HL-60/S4 (cell line): ENCODE results near the gene GSK3B.

Source experiments
- in situ Hi-C: fragments of 300-500 bp; cut with MboI; formaldehyde crosslinking; loops from 2 replicates; pipeline ENCODE4 v1.14.3; 2022; ENCODE audit warnings: low sequenced_read_pairs

The GSK3B gene

DNA sequence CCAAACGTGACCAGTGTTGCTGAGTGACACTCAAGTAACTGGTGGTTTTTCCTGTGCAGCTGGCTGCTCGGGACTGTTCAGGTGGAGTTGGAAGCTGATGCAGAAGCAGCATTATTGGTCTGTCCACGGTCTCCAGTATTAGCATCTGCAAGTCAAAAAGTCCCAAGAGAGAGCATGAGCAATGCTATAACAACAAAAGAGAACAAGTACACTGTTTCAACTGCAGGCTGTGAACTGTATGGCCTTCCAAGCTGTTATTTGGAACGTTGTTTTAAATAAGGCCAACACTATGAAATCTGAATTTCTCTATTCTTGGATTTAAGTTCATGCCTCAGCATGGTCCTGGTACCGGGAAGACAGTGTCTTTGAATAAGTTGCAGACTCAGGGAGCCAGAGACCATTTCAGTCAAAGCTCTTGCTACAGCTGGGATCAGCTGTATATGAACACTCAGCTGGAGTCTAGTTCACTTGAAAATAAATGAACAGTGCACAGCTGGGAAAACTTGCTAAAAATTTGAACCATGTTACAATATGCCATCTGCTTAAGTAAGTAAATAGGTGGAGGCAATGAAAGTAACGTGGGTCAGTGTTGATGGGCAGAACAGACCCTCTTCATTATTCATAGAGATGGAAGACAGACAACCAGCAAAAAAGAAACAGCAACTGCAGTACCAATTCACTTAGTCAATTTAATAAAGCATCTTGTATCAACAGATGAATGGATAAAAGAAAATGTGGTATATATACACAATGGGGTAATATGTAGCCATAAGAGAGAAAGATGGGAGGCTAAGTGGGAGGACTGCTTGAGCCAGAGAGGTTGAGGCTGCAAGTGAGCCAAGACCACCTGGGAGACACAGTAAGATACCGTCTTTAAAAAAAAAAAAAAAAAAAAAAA, 267.3 kb downstream of the GSK3B start:
- in situ Hi-C loops: no loop called here

DNA sequence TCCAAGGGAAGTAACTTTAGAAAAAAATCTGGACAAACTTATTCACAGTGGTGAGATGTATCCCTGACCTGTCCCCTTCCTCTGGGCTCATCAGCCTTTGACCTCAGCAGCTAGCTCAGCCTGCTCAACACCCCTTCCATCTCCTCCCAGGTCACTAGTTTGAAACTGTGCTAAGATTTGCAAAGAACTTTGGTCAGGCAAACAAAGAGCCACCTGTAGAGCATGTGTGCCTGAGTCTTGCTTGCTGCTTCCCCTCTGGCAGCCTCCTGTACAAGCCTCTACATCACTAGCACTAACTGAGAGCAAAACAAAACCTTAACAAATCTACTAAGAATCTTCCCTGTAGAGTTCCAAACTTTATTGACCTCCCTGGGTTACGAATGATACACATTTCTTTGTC, 268.4 kb downstream of the GSK3B start:
- in situ Hi-C loops: no loop called here

DNA sequence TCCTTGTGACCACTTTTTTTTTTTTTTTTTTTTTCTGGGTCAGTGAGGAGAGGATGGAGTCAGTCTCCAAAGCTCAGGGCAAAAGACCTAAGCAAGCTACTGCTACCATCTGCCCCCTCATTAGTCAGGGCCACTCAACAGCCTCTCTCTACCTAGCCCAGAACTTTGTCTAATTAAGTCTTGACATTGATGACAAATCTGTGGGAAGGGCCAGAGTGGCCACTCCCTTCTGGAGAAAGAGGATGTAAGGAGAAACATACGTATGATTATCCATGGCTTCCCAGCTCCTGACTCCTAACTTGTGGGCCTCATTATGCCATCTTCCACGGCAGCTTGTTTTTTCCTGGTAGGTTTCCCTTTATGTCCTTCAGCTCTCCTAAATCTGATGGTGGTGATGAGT, 274.4 kb downstream of the GSK3B start:
- in situ Hi-C loops: no loop called here

DNA sequence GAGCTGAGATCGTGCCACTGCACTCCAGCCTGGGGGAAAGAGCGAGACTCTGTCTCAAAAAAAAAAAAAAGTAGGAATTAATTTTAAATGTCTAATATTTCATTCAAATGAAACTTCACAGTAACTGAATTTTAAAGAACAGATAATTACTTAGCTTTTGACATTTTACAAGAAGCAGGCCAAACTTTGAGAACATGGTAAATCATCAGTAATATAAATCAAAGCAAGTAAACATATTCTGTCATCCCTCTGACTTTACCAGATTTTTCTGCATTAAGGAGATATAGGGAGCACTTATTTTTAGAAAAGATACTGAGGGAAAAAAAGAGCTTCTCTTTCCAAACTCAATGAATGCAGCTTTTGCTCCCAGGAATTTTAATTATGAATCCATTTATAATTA, 275.3 kb downstream of the GSK3B start:
- in situ Hi-C loops: no loop called here

DNA sequence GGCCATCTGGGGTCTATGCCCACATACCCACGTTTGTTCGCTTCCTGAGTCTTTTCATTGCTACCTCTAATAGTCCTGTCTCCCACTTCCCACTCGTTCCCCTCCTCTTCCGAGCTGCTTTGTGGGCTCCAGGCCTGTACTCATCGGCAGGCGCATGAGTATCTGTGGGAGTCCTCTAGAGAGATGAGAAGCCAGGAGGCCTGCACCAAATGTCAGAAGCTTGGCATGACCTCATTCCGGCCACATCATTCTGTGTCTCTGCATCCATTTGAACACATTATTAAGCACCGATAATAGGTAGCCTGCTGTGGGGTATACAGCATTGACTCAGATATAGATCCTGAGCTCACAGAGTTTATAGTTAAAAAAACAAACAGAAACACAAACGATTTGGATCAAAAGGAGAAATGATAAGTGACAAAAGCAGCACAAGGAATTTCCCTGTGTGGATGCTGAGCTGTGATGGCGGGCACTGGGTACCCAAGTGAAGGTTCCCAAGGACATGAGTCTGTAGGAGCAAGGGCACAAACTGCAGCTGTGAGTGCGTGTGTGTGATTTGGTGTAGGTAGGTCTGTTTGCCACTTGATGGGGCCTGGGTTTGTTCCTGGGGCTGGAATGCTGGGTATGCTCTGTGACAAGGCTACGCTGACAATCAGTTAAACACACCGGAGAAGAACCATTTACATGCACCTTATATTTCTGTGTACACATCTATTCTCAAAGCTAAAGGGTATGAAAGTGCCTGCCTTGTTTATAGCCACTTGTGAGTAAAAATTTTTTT, 276.5 kb downstream of the GSK3B start:
- in situ Hi-C loops: no loop called here

DNA sequence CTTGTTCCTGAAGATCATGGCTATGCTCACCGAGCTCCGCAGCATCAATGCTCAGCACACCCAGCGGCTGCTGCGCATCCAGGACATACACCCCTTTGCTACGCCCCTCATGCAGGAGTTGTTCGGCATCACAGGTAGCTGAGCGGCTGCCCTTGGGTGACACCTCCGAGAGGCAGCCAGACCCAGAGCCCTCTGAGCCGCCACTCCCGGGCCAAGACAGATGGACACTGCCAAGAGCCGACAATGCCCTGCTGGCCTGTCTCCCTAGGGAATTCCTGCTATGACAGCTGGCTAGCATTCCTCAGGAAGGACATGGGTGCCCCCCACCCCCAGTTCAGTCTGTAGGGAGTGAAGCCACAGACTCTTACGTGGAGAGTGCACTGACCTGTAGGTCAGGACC, 277.2 kb downstream of the GSK3B start:
- in situ Hi-C loops: no loop called here

DNA sequence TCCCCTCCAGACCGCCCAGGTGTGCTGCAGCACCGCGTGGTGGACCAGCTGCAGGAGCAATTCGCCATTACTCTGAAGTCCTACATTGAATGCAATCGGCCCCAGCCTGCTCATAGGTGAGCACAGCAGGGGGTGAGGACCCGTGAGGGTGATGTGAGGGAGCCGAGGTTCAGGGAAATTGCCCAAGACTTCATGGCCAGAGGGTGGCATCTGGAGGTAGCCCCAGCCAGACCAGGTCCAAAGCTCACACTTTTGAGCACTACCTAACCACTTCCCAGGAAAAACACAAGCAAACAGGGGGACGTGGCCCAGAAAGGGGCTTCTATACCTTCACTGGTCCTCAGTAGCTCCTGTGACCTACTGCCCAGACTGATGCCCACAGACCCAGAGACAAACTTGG, 278.5 kb downstream of the GSK3B start:
- in situ Hi-C loops: no loop called here

DNA sequence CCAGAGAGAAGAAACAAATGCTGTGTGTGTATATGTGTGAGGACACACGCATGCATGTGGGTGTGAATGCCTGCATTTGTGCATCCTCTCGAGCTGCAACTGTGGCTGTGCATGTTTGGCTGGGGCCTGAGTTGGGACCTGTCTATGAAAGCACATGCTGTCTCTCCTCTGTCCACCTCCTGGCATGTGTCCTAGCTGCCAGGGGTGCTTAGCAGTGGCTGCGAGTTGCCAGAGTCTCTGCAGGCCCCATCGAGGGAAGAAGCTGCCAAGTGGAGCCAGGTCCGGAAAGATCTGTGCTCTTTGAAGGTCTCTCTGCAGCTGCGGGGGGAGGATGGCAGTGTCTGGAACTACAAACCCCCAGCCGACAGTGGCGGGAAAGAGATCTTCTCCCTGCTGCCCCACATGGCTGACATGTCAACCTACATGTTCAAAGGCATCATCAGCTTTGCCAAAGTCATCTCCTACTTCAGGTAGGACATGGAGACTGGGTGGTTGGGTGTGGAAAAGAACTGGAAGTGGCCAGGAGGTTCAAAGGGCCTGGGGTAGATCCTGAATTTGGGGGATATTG, 281.7 kb downstream of the GSK3B start:
- in situ Hi-C loops: no loop called here

DNA sequence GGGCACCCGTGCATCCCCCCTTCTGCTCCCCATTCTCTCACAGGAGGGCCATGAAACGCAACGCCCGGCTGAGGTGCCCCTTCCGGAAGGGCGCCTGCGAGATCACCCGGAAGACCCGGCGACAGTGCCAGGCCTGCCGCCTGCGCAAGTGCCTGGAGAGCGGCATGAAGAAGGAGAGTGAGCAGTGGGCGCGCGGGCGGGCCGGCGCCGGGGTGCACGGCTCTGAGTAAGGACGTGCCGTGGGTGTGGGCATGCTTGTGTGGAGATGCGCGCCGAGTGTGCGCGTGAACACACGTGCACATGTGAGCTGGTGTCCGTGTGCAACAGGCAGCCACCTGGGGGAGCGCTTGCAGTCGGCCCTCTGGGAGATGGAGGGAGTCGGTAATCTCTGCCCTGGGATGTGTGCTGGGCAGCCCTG, 284.2 kb downstream of the GSK3B start:
- in situ Hi-C loops: no loop called here

DNA sequence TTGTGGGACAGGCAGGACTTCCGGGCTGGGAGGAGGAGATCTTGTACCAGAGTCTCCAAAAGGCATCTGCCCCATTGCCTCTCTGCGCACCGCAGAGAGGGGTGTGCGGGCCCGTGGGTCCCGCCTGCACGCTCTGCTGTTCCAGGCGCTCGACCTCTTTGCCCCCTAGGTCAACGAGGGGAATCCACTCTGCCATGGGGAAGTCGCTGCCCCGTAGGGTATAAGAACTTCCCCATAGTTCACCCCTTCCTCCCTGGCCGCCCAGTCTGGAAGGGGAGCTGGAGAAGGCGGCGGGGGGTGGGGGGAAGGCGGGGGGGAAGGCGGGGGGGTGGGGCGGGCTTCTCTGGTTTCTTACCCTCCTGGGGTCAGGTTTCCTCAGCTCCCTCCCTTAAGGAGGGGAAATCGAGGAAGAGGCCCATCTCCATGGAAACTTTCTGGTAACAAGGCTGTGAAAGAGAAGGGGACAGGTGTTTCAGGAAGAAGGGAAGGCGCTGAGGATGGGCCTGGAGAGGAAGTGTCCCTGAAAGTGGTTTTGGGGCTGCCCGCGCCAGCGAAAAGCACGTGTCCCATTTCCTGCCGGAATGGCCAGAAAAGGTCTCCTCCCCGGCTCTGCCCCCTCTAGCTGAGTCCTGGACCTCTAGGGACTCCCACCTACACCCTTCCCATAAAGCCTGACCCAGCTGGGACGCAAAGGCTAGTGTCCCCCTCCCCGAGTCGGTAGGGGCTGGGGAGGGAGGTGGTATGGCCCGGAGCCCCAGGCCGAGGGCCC, 284.8 kb downstream of the GSK3B start:
- in situ Hi-C loops: no loop called here

DNA sequence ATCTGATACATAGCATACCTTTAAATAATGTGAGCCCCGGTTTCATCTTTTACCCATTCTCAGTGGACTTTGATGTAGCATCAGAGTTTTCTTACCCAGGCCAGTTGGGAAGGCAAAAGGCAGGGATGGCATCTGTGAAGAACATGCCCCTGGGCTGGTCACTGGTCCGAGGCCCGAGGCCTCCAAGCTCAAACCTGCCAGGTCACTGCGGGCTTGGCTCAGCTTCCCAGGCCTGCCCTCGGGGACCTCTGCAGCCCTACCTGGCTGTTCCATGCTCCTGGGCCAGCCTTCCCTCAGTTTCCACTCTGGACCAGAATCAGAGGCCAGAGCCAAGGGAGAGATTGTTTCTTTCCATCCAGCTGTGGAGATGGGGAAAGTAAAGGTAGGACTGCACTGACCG, 285.4 kb downstream of the GSK3B start:
- in situ Hi-C loops: no loop called here

DNA sequence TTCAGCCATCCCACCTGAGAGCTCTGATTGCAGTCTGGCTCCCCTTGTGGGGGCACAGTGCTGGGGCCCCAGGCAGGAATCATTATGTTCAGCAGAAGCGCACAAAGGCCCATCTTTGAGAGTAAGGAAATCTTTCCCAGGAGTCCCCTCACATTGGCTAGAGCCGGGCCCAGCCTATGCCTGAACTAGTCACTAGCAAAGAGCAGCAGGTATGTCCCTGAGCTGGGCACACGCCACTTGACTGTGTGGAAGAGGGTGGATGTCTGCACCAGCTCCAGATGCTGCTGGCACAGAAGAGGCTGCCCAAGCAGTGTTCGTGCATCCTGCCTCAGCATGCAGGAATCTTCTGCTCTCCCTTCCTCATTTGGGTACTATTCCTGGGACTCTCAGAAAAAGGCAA, 286.0 kb downstream of the GSK3B start:
- in situ Hi-C loops: no loop called here

DNA sequence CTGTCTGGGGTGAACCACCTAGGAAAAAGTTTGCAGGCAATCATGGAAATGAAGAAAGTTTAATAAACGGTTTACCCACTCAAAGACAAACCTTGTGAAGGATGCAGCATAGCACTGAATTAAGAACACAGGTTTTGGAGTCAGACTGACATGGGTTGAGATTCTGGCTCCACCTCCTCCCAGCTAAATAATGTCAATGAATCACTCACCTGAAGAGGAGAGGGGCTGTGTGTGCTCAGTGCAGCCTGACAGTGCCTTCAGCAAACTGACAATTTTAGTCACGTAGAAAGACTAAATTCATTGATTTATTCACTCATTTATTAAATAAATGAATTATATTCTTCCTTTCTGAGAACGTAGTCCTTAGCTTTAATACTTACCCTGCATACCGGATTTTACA, 293.4 kb downstream of the GSK3B start:
- in situ Hi-C loops: no loop called here

DNA sequence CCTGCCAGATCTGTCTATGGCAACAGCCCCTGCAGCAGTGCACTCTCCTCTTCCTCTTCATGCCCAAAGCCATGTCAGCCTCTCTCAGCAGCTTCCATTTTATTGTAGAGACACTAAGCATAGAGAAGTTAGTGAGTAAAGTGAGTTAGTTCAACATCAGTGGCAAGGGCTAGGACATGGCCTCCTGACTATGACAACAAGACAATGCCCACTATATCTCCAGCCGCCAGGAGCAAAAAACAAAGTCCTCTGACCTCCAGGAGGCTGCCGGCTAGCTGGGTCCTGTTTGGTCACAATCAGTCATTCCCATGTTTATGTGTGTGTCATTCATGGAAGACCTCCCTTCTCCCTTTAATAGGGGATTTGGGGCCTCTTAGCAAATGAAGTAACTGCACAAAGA, 297.5 kb downstream of the GSK3B start:
- in situ Hi-C loops: no loop called here

DNA sequence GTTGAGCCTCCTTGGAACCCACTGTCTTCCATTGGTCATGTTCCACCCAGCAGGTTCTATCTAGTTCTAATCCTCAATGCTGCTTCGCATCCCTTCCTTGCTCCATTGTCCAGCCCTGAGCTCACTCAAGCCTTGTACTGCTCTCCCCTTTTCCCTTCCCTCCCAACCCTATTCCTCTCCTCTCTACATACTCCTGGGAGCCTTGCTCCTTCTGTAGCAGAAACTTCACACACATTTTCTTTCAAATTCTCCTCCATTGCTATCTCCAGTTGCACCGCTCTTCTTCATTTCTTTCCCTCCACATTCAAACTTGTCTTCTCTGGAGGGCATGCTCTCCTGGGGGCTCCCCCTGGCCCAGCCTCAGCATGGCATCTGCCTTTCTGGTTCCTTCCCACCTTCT, 297.9 kb downstream of the GSK3B start:
- in situ Hi-C loops: no loop called here

DNA sequence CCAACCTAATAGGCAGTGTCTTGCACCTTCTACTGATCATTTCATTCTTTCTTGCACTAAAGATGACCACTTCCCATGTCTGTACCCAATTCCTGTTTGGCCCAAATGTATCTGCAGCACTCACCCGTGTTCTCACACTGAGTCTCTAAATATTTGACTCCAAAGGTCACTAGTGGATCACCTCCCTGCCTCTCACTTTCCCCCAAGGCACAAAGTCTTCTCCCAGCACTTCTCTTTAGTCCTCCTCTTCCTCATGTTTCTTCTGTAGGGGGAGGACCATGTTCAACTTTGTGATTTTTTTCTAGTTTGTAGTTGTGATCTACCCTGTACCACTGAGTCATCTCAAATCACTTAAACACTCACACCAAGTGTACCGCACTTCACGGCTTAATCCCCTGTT, 298.4 kb downstream of the GSK3B start:
- in situ Hi-C loops: no loop called here

DNA sequence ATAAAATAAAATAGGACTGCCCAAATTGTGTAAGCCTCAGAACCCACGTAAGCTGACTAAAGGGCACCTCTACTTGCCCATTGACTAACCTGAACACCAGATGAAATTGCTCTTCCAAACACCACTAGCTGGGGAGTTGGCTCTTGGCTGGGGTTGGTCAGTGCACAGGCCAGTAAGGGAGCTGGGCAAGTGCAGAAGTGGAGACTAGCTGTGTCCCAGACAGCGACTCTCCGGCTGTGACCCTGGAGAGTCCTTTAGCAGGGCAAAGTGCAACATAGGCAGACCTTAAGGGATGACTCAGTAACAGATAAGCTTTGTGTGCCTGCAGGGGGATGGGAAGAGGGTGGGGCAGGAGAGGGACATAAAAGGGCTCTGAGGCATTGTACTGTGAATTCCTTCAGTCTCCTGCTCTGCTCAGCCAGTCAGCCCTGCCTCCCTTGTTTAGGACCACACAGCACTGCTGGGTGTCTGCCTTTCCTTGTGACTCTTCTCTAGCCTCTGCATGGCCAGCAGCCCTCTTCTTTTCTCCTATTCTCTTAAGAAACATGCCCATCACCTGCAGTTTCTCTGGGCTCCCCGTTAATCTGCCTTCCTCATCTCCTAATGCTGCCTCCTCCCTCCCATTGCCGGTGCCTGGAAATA, 299.2 kb downstream of the GSK3B start:
- in situ Hi-C loops: no loop called here

DNA sequence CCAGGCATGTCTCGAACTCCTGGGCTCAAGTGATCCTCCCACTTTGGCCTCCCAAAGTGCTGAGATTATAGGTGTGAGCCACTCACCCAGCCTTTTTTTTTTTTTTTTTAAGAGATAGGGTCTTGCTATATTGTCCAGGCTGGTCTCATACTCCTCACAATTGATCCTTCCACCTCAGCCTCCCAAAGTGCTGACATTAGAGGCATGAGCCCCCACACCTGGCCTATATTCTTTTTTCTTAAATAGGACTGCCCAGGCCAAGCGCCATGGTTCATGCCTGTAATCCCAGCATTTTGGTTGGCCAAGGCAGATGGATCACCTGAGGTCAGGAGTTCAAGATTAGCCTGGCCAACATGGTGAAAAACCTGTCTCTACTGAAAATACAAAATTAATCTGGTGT, 299.8 kb downstream of the GSK3B start:
- in situ Hi-C loops: no loop called here

DNA sequence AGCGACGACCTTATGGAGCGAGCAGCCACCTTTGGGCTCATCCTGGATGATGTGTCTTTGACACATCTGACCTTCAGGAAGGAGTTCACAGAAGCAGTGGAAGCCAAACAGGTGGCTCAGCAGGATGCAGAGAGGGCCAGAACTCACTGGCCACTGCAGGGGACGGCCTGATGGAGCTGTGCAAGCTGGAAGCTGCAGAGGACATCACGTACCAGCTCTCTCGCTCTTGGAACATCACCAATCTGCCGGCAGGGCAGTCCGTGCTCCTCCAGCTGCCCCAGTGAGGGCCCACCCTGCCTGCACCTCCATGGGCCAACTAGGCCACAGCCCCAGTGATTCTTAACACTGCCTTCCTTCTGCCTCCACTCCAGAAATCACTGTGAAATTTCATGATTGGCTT, 302.0 kb downstream of the GSK3B start:
- in situ Hi-C loops: no loop called here

DNA sequence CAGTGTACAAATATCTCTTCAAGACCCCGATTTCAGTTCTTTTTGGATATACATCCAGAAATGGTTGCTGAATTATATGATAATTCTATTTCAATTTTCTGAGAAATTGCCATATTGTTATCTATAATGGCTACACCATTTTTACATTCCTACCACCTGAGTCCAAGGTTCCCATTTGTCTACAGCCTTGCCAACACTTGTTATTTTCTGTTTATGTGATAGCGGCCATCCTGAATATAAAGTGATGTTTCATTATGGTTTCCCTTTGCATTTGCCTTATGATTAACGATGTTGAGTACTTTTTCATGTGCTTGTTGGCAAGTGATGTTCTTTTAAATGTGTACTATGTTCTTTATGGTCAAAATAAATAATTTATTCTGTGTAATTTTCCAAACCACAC, 303.9 kb downstream of the GSK3B start:
- in situ Hi-C loops: no loop called here

DNA sequence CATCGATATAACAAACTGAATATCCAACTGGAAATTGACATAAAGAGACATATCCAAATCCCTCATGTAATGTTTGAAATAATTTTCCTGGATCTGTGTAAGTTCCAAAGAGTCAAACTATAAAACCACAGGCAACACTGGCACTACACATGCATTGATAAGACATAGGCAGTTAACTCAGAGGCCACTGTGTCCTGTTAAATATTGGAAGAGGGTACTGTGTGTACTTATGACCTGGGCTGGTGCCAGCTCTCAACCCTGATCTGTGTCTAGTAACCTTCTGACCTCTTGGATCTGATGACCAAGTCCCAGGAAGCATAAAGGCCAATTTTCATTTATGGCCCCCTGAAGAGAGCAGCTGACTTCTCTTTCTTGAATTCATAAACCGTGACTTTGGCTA, 307.8 kb downstream of the GSK3B start:
- in situ Hi-C loops: no loop called here
